Mesenchymal stem cell (in vitro differentiated cells and primary cell): ENCODE data around the gene TMPRSS13.
A peak's percentile ranks its signal among the peaks of the same experiment; 100 is the strongest.

Experiments
- DNase-seq: peaks from one replicate; pipeline ENCODE4 v3.0.0-alpha.2; 2013
- H2AFZ ChIP-seq: one replicate; pipeline ENCODE4 v1.6.1; 2013; ENCODE audit warnings: low read depth, mild to moderate bottlenecking, control low read depth, inconsistent platforms, low read length, moderate library complexity
- H2AK5ac ChIP-seq: 2 replicates; pipeline ENCODE4 v1.6.1; 2013; ENCODE audit warnings: low read length, moderate library complexity, mild to moderate bottlenecking, inconsistent platforms; ENCODE audit not compliant: severe bottlenecking
- H2BK120ac ChIP-seq: one replicate; pipeline ENCODE4 v1.6.1; 2013; ENCODE audit warnings: low read depth, mild to moderate bottlenecking, inconsistent platforms, low read length, moderate library complexity
- H2BK12ac ChIP-seq, 2 experiments: one replicate each; pipeline ENCODE4 v1.6.1; 2013; ENCODE audit warnings: inconsistent platforms in 2 of 2, low read length in 2 of 2, mild to moderate bottlenecking in 2 of 2, moderate library complexity in 2 of 2, control low read depth in 1 of 2
- H2BK15ac ChIP-seq: one replicate; pipeline ENCODE4 v1.6.1; 2013; ENCODE audit warnings: mild to moderate bottlenecking, low read depth, inconsistent platforms; ENCODE audit not compliant: poor library complexity, severe bottlenecking
- H2BK5ac ChIP-seq: 2 replicates; pipeline ENCODE4 v1.6.1; 2013; ENCODE audit warnings: low read depth, mild to moderate bottlenecking, low read length, control low read depth, inconsistent platforms; ENCODE audit not compliant: poor library complexity, severe bottlenecking
- H3K14ac ChIP-seq, 2 experiments: one replicate each; pipeline ENCODE4 v1.6.1; 2013; ENCODE audit warnings: inconsistent platforms in 2 of 2, low read length in 2 of 2, control low read depth in 1 of 2, mild to moderate bottlenecking in 1 of 2, moderate library complexity in 1 of 2
- H3K18ac ChIP-seq, 2 experiments: one replicate each; pipeline ENCODE4 v1.6.1; 2013; ENCODE audit warnings: inconsistent platforms in 2 of 2, low read length in 2 of 2, control low read depth in 1 of 2, low read depth in 1 of 2, mild to moderate bottlenecking in 1 of 2
- H3K23ac ChIP-seq, 2 experiments: one replicate each; pipeline ENCODE4 v1.6.1; 2013; ENCODE audit warnings: inconsistent platforms in 2 of 2, low read length in 2 of 2, mild to moderate bottlenecking in 2 of 2, moderate library complexity in 2 of 2, control low read depth in 1 of 2
- H3K27ac ChIP-seq: 2 replicates; pipeline ENCODE4 v1.5.1; 2013; ENCODE audit warnings: mild to moderate bottlenecking, moderate library complexity, low read length, control low read depth, inconsistent platforms; ENCODE audit not compliant: poor library complexity, severe bottlenecking
- H3K27me3 ChIP-seq, 2 experiments: 2 replicates each; pipeline versions ENCODE4 v1.6.1 to v1.7.0; 2013; ENCODE audit warnings: low read length in 2 of 2, mild to moderate bottlenecking in 2 of 2, moderate library complexity in 2 of 2, control low read depth in 1 of 2, inconsistent platforms in 1 of 2; ENCODE audit not compliant: control insufficient read depth in 1 of 2, insufficient read depth in 1 of 2
- H3K36me3 ChIP-seq, 2 experiments: 2 replicates each; pipeline versions ENCODE4 v1.6.1 to v1.7.0; 2013; ENCODE audit warnings: low read length in 2 of 2, control low read depth in 1 of 2, inconsistent platforms in 1 of 2, low read depth in 1 of 2, mild to moderate bottlenecking in 1 of 2; ENCODE audit not compliant: insufficient read depth in 2 of 2, control insufficient read depth in 1 of 2
- H3K4ac ChIP-seq, 2 experiments: one replicate each; pipeline ENCODE4 v1.6.1; 2013; ENCODE audit warnings: inconsistent platforms in 2 of 2, low read length in 2 of 2, mild to moderate bottlenecking in 2 of 2, moderate library complexity in 2 of 2, control low read depth in 1 of 2, low read depth in 1 of 2
- H3K4me1 ChIP-seq: 2 replicates; pipeline ENCODE4 v1.6.1; 2013; ENCODE audit warnings: low read depth, low read length, control low read depth; ENCODE audit not compliant: control insufficient read depth, insufficient read depth
- H3K4me2 ChIP-seq: 2 replicates; pipeline ENCODE4 v1.6.1; 2013; ENCODE audit warnings: low read length, mild to moderate bottlenecking, inconsistent platforms; ENCODE audit not compliant: poor library complexity, severe bottlenecking
- H3K4me3 ChIP-seq, 2 experiments: 2 replicates each; pipeline versions ENCODE4 v1.5.1 to v1.7.0; 2013; ENCODE audit warnings: low read length in 2 of 2, mild to moderate bottlenecking in 2 of 2, control low read depth in 1 of 2, low read depth in 1 of 2; ENCODE audit not compliant: insufficient read depth in 1 of 2
- H3K79me1 ChIP-seq: replicated peaks from 2 replicates; pipeline ENCODE4 v1.6.1; 2013; ENCODE audit warnings: mild to moderate bottlenecking, control low read depth, low read length, inconsistent platforms; ENCODE audit not compliant: poor library complexity, severe bottlenecking
- H3K9ac ChIP-seq: 2 replicates; pipeline ENCODE4 v1.7.0; 2013; ENCODE audit warnings: mild to moderate bottlenecking, low read length, moderate library complexity
- H3K9me3 ChIP-seq: 2 replicates; pipeline ENCODE4 v1.7.0; 2013; ENCODE audit warnings: mild to moderate bottlenecking, low read length; ENCODE audit not compliant: control insufficient read depth
- H4K8ac ChIP-seq: one replicate; pipeline ENCODE4 v1.6.1; 2013; ENCODE audit warnings: inconsistent platforms, mild to moderate bottlenecking, low read length, moderate library complexity
- H4K91ac ChIP-seq: one replicate; pipeline ENCODE4 v1.6.1; 2013; ENCODE audit warnings: mild to moderate bottlenecking, low read length, inconsistent platforms
- WGBS: methylation state at CpG from one replicate; pipeline ENCODE4 v1.1.7; 2013; ENCODE audit warnings: mixed read lengths; 5-methylcytosine and 5-hydroxymethylcytosine counted together

The TMPRSS13 gene

GRCh38 chr11:117910941-117911655 lies 18.1 kb downstream of the TMPRSS13 start:
- H3K14ac ChIP-seq = no peak overlapping the region
- no peak overlapping the region for H3K18ac ChIP-seq
- H3K4me1 ChIP-seq = peaks cover 8% of the 10 kb centered on the region
- no peak overlapping the region for H2BK5ac ChIP-seq
- H3K9me3 ChIP-seq = no peaks in the 10 kb centered on the region
- 85% methylated on average over 11 of the region's 12 CpGs for WGBS
- no peak overlapping the region for H2BK120ac ChIP-seq
- H3K4me3 ChIP-seq = no peak overlapping the region
- H4K8ac ChIP-seq = no peak overlapping the region
- H3K4ac ChIP-seq = no peak overlapping the region
- no peak overlapping the region for H4K91ac ChIP-seq
- H3K4me2 ChIP-seq = no peak overlapping the region
- no peak overlapping the region for H3K27ac ChIP-seq
- peak overlapping the region in 1 of 2 experiments; percentile 25 for H2BK12ac ChIP-seq
- no peaks in the 10 kb centered on the region for H3K79me1 ChIP-seq
- no peak overlapping the region for H2AK5ac ChIP-seq
- no peak overlapping the region for H3K23ac ChIP-seq
- H2AFZ ChIP-seq = peak overlapping the region; percentile 18
- H3K36me3 ChIP-seq = no peaks in the 10 kb centered on the region
- no peak overlapping the region for H3K9ac ChIP-seq
- H2BK15ac ChIP-seq = no peak overlapping the region
- H3K27me3 ChIP-seq = peaks cover 31 to 57% of the 10 kb centered on the region in 2 experiments
- no peak for DNase-seq

GRCh38 chr11:117910525-117910924 lies 18.7 kb downstream of the TMPRSS13 start:
- Histone ChIP-seq H3K79me1 (no peaks in the 10 kb centered on the region), H3K4ac (no peak overlapping the region), H3K9me3 (no peaks in the 10 kb centered on the region), H3K18ac (no peak overlapping the region), H2BK12ac (no peak overlapping the region), H4K8ac (no peak overlapping the region), H3K4me1 (peaks cover 12% of the 10 kb centered on the region), H2AFZ (no peak overlapping the region), H3K14ac (no peak overlapping the region), H4K91ac (peak overlapping the region; percentile 18), H3K9ac (no peak overlapping the region), H3K4me2 (no peak overlapping the region), H2AK5ac (no peak overlapping the region), H3K4me3 (no peak overlapping the region), H3K23ac (no peak overlapping the region), H2BK5ac (no peak overlapping the region), H3K36me3 (no peaks in the 10 kb centered on the region), H2BK120ac (no peak overlapping the region), H2BK15ac (no peak overlapping the region), H3K27me3 (peaks cover 26 to 51% of the 10 kb centered on the region in 2 experiments), H3K27ac (no peak overlapping the region)
- DNase-seq = no peak
- 64% methylated on average over 4 of the region's 4 CpGs for WGBS

- Histone ChIP-seq H2AFZ (no peak overlapping the region), H3K36me3 (no peaks in the 10 kb centered on the region), H2BK5ac (no peak overlapping the region), H3K27ac (no peak overlapping the region), H3K4ac (peak overlapping the region in 1 of 2 experiments; percentile 33), H3K9ac (no peak overlapping the region), H2BK12ac (peak overlapping the region; percentile 23 to 86), H3K14ac (no peak overlapping the region), H3K79me1 (no peaks in the 10 kb centered on the region), H4K91ac (no peak overlapping the region), H2BK15ac (no peak overlapping the region), H3K27me3 (peaks cover 19 to 45% of the 10 kb centered on the region in 2 experiments), H2BK120ac (no peak overlapping the region), H3K9me3 (no peaks in the 10 kb centered on the region), H3K23ac (no peak overlapping the region), H3K4me3 (no peak overlapping the region), H3K4me1 (peaks cover 15% of the 10 kb centered on the region), H3K4me2 (no peak overlapping the region), H4K8ac (no peak overlapping the region), H3K18ac (peak overlapping the region in 1 of 2 experiments; percentile 56), H2AK5ac (no peak overlapping the region)
- 93% methylated on average over 20 of the region's 20 CpGs for WGBS
- DNase-seq = no peak
Observed at GRCh38 chr11:117909611-117910382, 19.4 kb downstream of the TMPRSS13 start.

GRCh38 chr11:117908959-117909610 lies 20.1 kb downstream of the TMPRSS13 start:
- Histone ChIP-seq H3K79me1 (no peaks in the 10 kb centered on the region), H3K27me3 (peaks cover 14 to 38% of the 10 kb centered on the region in 2 experiments), H2BK12ac (peak overlapping the region; percentile 23 to 90), H2AK5ac (peak overlapping the region; percentile 20), H3K4ac (peak overlapping the region in 1 of 2 experiments; percentile 26), H3K9me3 (no peaks in the 10 kb centered on the region), H3K27ac (no peak overlapping the region), H2BK120ac (no peak overlapping the region), H3K4me3 (no peak overlapping the region), H3K18ac (peak overlapping the region in 1 of 2 experiments; percentile 56), H3K4me1 (peaks cover 17% of the 10 kb centered on the region), H3K23ac (no peak overlapping the region), H2BK15ac (no peak overlapping the region), H2BK5ac (no peak overlapping the region), H2AFZ (no peak overlapping the region), H3K9ac (no peak overlapping the region), H4K8ac (no peak overlapping the region), H3K36me3 (no peaks in the 10 kb centered on the region), H3K14ac (peak overlapping the region in 1 of 2 experiments; percentile 53), H4K91ac (no peak overlapping the region), H3K4me2 (no peak overlapping the region)
- 58% methylated on average over 4 of the region's 4 CpGs for WGBS
- peak; percentile 25 for DNase-seq
